ENCODE results near the gene ARHGAP19. TPM values are rescaled to one million over a fixed set of nuclear protein-coding genes. Genes with fewer than 3 reads are reported as not detected.

The ARHGAP19 gene
- total RNA-seq, 3 donors from 2014 or later, result 6.4 to 34.4 (median 14.4) TPM

- Histone ChIP-seq H3K27me3 (no peaks in the 10 kb centered on the region), H3K9me3 (no peaks in the 10 kb centered on the region), H3K4me3 (no peak overlapping the region), H3K4me1 (peaks cover 0 to 5% of the 10 kb centered on the region in 2 donors), H3K27ac (peak overlapping the region; percentile 2 to 54), H3K36me3 (no peaks in the 10 kb centered on the region)
- DNase-seq (ENCODE audit: low spot score in 2 of 2), result no peak
- no peak for TF ChIP-seq POLR2AphosphoS5 (IDR thresholded peaks at IDR 0.05)
- no peak for TF ChIP-seq POLR2A (IDR thresholded peaks at IDR 0.05)
- TF ChIP-seq CTCF (IDR thresholded peaks at IDR 0.05), result peak; percentile 51 to 76 (median 70)
- intact Hi-C loops (cut with DNase I; ENCODE audit: low total_unique reads), result no loop called here
Observed at GRCh38 chr10:97278491-97278989, 13.9 kb downstream of the ARHGAP19 start.

- DNase-seq (ENCODE audit: low spot score in 2 of 2), result no peak
- intact Hi-C loops (cut with DNase I; ENCODE audit: low total_unique reads), result no loop called here
- H3K4me1 ChIP-seq, result peaks cover 0 to 5% of the 10 kb centered on the region in 2 donors
- H3K36me3 ChIP-seq, result no peaks in the 10 kb centered on the region
- H3K4me3 ChIP-seq, result no peak overlapping the region
- no peaks in the 10 kb centered on the region for H3K27me3 ChIP-seq
- H3K27ac ChIP-seq, result peak overlapping the region in 1 of 2 donors; percentile 18
- TF ChIP-seq CTCF (IDR thresholded peaks at IDR 0.05) (no peak), POLR2AphosphoS5 (IDR thresholded peaks at IDR 0.05) (no peak), POLR2A (IDR thresholded peaks at IDR 0.05) (no peak)
- no peaks in the 10 kb centered on the region for H3K9me3 ChIP-seq
Observed at GRCh38 chr10:97277551-97277950, 14.9 kb downstream of the ARHGAP19 start.

- Histone ChIP-seq H3K27ac (no peak overlapping the region), H3K4me3 (no peak overlapping the region)
- intact Hi-C loops (cut with DNase I; ENCODE audit: low total_unique reads), result no loop called here
Observed at GRCh38 chr10:97274828-97275227, 17.6 kb downstream of the ARHGAP19 start.

GRCh38 chr10:97273700-97274099, 18.7 kb downstream of the ARHGAP19 start:
- peaks cover 0 to 5% of the 10 kb centered on the region in 2 donors for H3K4me1 ChIP-seq
- TF ChIP-seq POLR2A (IDR thresholded peaks at IDR 0.05) (no peak), CTCF (IDR thresholded peaks at IDR 0.05) (no peak), POLR2AphosphoS5 (IDR thresholded peaks at IDR 0.05) (no peak)
- no peak overlapping the region for H3K4me3 ChIP-seq
- no peaks in the 10 kb centered on the region for H3K27me3 ChIP-seq
- intact Hi-C loops (cut with DNase I; ENCODE audit: low total_unique reads), result no loop called here
- H3K9me3 ChIP-seq, result no peaks in the 10 kb centered on the region
- DNase-seq (ENCODE audit: low spot score in 2 of 2), result no peak
- H3K27ac ChIP-seq, result no peak overlapping the region
- H3K36me3 ChIP-seq, result no peaks in the 10 kb centered on the region

More at GRCh38 chr10:97274828-97275227, 17.6 kb downstream of the ARHGAP19 start:
- peaks cover 0 to 5% of the 10 kb centered on the region in 2 donors for H3K4me1 ChIP-seq
- no peak for TF ChIP-seq POLR2A (IDR thresholded peaks at IDR 0.05)
- TF ChIP-seq CTCF (IDR thresholded peaks at IDR 0.05), result no peak
- TF ChIP-seq POLR2AphosphoS5 (IDR thresholded peaks at IDR 0.05), result no peak
- no peak for DNase-seq (ENCODE audit: low spot score in 2 of 2)
- no peaks in the 10 kb centered on the region for H3K36me3 ChIP-seq
- H3K9me3 ChIP-seq, result no peaks in the 10 kb centered on the region
- H3K27me3 ChIP-seq, result no peaks in the 10 kb centered on the region

- peak in 1 of 2 donors; percentile 26 for DNase-seq (ENCODE audit: low spot score in 2 of 2)
- Histone ChIP-seq H3K27ac (peak overlapping the region in 1 of 2 donors; percentile 3), H3K4me1 (no peaks in the 10 kb centered on the region), H3K9me3 (no peaks in the 10 kb centered on the region), H3K4me3 (peak overlapping the region in 2 of 3 donors; percentile 37 to 38), H3K27me3 (no peaks in the 10 kb centered on the region), H3K36me3 (no peaks in the 10 kb centered on the region)
- TF ChIP-seq CTCF (IDR thresholded peaks at IDR 0.05) (no peak), POLR2A (IDR thresholded peaks at IDR 0.05) (no peak), POLR2AphosphoS5 (IDR thresholded peaks at IDR 0.05) (no peak)
- intact Hi-C loops (cut with DNase I; ENCODE audit: low total_unique reads), result no loop called here
Observed at GRCh38 chr10:97270523-97271154, 21.8 kb downstream of the ARHGAP19 start.
